GM19395 (cell line): ENCODE data around the gene PRLH.

ENCODE experiments used
- ATAC-seq: cut with Tn5 transposase; IDR thresholded peaks from one replicate; pipeline ENCODE4 v1.9.1; 2021; ENCODE audit warnings: mild to moderate bottlenecking, moderate library complexity; ENCODE audit not compliant: unreplicated experiment

Gene PRLH

GRCh38 chr2:237563816-237564215, 2.6 kb upstream of the PRLH start:
- no peak for ATAC-seq

GRCh38 chr2:237564526-237565131, 1.7 kb upstream of the PRLH start:
- ATAC-seq = no peak

- ATAC-seq = no peak
These were observed 400 bp upstream of the PRLH start for GRCh38 chr2:237565974-237566373.

- no peak for ATAC-seq
These were observed 1.1 kb downstream of the PRLH start for GRCh38 chr2:237567276-237568029.

- no peak for ATAC-seq
These were observed 1.8 kb downstream of the PRLH start for GRCh38 chr2:237568121-237568660.

- ATAC-seq = no peak
These were observed 2.7 kb downstream of the PRLH start for GRCh38 chr2:237569041-237569440.

- ATAC-seq = no peak
These were observed 3.5 kb downstream of the PRLH start for GRCh38 chr2:237569896-237570295.

GRCh38 chr2:237570776-237571335, 4.5 kb downstream of the PRLH start:
- ATAC-seq = no peak

- ATAC-seq = no peak
These were observed 5.2 kb downstream of the PRLH start for GRCh38 chr2:237571551-237571950.

- ATAC-seq = peak; percentile 86
These were observed 5.8 kb downstream of the PRLH start for GRCh38 chr2:237572021-237572741.

- ATAC-seq = no peak
These were observed 6.3 kb downstream of the PRLH start for GRCh38 chr2:237572742-237573101.

- ATAC-seq = no peak
These were observed 7.5 kb downstream of the PRLH start for GRCh38 chr2:237573721-237574415.

- no peak for ATAC-seq
These were observed 8.1 kb downstream of the PRLH start for GRCh38 chr2:237574467-237574866.

GRCh38 chr2:237574894-237575868, 8.8 kb downstream of the PRLH start:
- no peak for ATAC-seq

- no peak for ATAC-seq
These were observed 9.8 kb downstream of the PRLH start for GRCh38 chr2:237575869-237576862.

- no peak for ATAC-seq
These were observed 10.6 kb downstream of the PRLH start for GRCh38 chr2:237576974-237577373.

GRCh38 chr2:237577458-237577857, 11.1 kb downstream of the PRLH start:
- no peak for ATAC-seq
